NCI-H446 treated with DMSO at 0.1 percent for 48 hours (cell line): Measurements from ENCODE around the gene ADO.
A peak's percentile ranks its signal among the peaks of the same experiment; 100 is the strongest.
"Not testable (repeated sequence)": the region's sequence is repeated elsewhere in the genome, so short reads cannot be mapped to it uniquely, and the experiment has no call there.

Experiments used
- DNase-seq: peaks from one replicate; lab custom pipeline; 2025; lab: John Stamatoyannopoulos, UW

Gene ADO

DNA sequence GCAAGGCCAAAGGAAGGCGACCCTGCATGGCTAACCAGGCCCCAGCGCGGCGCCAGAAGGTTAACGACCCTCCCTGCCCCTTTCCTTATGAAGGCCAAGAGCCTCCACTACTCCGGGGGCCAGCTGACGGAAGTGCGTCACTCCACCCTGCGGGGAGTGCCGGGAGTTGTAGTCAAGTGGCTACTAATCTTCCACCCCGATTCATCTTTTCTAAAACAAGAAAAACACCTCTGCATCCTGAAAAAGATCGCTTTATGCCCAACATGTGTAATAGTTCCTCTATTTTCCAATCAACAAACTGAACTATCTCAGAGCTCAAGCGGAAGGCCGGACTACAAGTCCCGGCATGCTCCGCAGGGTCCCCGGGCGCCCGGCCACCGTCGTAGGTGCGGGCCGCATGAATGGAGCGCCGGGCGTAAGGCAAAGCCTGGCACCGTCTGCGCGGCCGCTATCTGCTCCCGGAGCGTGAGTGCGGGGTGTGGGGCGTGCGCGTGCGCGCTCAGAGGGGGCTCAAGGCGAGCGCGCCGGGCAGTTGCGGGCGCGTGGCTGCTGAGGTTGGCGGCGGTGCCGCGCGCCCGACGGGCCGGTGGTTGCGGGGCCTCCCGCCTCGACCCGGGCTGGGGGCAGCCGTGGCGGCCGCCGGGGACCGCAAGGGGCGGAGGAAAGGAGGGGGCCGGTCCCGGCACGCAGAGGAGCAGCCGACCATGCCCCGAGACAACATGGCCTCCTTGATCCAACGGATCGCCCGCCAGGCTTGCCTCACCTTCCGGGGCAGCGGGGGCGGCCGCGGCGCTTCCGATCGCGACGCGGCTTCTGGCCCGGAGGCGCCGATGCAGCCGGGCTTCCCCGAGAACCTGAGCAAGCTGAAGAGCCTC, at the start of gene ADO:
Gene ADO (plus strand): TSS at position 365 of the 875 bp plus-strand sequence. CDS start 340 bp downstream, at position 705.
- peak; percentile 63 for DNase-seq

DNA sequence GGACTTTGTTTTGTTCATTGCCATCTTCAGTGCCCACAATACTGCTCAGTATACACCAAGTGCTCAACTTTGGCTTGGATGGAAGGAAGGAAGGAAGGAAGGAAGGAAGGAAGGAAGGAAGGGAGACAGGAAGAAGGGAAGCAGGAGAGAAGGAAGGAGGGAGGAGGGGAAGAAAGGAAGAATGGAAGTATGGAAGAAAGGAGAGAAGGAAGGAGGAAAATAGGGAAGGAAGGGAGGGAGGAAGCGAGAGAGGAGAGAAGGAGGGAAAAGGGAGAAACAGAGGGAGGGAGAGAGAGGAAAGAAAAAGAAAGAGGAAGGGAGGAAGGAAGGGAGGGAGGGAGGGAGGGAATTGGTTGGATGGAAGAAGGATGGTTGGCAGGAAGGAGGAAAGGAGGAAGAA, 49.6 kb upstream of the ADO start:
- DNase-seq: no peak

DNA sequence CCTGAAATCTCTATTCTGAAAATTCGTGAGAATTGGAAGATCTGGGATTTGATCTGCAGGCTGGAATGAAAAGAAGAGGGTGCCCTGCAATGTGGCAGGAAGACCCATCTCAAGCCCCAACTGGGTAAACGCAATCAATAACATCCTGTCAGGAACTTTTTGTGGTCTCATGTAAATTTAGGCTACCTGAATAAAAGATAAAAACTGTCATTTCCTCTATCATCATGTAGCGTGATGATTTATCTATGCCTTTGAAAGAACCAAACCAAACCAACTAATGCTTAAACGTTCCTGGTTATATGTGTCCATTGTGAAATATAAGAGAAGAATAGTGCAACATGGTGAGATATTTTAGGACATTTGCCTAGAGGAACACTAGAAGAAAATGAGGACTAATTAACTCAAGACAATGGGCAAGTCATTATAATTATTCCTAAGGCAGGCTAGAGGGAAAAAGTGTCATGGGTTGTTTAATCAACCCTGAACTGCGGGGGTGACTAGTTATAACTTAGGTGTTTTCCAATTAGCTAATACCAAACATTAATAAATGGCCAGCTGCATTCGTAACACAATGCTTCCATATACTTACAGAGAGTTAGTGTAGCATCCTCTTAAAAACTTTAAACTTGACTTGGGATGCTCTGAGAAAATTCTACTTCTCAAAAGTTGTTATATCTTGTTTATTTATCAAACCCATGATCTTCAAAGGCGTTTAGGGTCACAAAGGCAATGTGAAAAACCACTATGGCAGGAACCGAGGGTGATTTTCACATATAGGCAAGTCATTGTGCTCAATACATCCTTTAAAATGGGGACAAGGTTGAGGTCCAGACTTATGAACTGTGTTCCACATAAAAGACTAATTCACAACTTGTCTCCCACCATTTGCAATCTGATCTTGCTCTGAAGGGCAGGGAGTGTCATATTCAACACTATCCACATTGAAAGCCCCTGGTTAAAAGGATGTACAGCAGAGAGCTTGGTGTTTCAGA, 48.6 kb upstream of the ADO start:
- DNase-seq: no peak

DNA sequence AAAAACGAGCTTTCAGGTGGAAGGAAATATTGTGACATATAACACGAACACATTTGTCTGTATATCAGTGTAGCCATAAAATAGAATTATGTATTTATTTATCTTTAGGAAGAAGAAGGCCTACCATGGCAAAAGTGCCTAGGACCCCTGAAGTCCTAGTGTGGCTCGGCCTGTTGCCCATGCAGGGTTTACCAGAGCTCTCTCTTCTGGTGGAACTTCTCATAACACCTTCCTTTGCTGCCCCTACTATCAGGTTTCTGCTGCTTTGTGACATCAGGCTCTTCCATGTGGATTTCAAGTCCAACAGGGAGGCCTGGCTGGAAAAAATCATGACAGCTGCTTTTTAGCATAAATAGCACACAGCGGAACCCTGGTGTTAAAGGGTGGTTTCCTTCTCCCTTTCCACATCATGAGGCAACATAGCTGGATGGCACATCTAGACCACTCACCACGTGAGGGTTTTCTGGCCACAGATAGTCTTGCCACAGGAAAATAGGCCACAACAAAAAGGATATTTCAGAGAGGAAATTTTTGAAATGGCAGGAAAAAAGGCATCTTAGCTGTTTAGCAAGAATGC, 44.8 kb upstream of the ADO start:
- DNase-seq: no peak

DNA sequence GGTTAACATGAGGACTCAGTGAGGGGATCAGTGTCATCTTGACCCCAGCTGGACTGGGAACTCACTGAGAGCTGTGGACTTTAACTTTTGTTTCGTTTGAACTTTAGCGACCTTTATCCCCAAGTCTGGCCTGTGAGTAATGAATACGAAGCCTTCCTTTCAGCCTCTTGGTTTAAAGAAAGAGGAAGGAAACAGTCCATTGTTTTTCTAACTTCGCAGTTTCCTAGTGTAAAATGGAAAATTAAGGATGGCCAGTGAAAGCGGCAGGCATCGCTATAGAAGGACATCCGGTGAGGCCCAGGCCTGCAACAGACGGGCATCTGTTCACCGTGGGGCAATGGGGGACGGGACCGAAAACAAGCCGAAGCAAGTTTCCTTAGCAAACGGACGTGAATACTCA, 44.1 kb upstream of the ADO start:
- DNase-seq: no peak

DNA sequence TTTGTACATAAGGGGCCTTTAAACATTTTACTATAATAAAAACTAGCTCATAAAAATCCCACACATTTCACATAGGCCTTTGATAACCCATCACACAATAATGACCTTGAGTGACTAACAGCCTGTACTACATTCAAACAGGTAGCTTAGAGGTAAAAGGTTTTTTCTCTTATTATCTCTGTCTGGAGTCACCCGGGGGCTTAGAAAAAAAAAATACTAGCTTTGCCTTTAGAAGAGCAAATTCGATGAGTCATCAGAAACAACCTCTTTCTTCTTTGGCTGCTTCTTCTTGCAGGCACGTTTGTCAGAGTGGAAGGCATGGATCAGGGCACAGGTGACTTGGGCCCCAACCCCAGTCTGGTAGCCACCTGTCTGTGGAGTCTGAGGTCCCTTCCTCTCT, 43.4 kb upstream of the ADO start:
- DNase-seq: no peak

DNA sequence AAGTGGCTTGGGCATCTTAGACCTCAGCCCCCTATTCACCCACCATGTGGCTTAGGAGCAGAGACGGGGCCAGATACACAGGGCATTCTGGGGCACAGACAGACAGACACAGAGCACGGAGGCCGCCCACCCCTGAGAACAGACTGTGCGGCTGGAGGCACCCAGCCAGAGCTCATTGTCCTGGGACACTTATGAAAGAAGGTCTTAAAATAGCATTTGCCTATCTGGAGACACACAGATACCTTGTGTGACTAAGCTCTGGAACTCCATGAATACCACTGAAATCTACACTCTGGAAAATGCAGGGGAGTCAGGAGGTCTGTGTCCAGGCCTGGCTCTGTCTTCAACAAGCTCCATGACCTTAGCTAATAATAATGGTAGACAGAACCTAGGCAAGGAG, 41.4 kb upstream of the ADO start:
- DNase-seq: no peak

DNA sequence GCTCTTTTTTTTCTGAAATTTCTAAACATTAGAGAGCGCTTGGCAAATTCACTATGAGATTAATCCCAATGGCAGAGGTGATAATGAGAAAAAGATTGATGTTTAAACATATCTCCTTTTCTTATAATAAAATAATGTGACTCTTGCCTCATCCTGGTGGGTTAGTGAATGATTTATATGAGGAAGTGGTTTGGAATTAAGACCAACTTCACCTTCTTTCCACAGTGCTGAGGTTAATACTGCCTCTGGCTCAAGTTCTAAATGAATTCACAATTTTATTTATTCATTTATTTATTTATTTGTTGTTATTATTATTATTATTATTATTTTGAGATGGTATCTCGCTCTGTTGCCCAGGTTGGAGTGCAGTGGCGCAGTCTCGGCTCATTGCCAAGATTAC, 40.5 kb upstream of the ADO start:
- DNase-seq: no peak

DNA sequence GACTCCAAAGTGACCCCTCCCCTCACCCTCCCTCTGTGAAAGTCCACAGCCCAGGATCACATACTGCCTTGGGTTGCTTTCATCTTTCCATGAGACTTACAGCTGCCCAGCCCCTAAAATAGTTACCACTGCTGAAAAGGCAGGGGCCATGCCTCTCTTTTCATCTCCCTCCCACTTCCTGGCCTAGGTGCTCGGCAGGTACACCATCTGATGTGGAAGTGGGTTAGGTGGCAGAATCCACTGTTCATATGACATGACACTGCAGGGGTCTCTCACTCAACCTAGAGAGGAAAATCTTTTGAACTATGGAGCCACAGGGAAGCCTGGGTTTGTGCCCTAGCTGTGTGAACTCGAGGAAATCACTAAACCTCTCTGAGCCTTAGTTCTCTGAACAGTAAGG, 38.8 kb upstream of the ADO start:
- DNase-seq: no peak

DNA sequence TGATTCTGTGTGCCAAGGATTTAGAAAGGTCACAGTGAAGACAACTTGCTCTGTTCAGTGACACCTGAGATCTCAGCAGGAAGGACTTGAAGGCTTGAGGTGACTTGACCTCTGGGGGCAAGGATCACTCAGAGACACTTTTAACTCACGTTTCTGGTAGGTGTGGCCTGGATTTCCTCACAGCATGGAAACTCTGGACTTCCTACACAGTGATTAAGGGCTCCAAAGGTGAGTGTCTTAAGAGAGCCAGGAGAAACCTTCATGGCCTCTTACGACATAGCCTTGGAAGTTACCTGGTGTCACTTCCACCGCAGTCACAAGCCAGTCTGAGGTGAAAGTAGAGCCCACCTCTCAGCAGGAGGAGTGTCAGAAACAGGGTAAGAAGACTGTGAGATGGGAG, 38.1 kb upstream of the ADO start:
- DNase-seq: no peak

DNA sequence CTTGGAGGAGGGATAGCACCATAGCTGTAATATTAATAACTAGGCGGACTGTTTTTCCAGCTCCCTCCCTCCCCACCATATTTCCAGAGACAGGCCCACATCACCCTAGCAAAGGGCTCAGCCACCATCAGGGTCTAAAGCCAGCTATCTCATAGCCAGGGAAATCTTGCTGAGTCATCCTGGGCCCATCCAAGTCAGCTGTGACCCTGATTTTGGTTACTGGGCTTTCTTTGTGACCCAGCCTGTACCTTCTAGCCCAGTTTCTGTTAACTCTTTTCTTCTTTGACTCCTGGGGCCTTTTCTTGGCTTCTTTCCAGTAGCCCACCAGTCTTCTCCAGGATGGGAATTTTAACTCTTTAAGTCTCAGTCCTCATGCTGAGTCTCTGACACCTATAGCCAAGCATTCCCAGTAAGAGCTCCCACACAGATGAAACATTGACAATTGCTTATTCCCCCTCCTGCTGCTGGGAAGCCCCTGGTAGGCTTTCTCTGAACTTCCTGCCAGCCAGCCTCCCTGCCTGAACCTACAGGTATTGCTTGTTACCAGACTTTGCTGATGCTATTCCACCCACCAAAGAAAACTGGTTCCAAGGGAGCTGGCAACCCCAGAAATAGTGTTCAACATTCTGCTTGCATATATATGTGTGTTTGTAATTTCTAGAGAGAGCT, 34.8 kb upstream of the ADO start:
- DNase-seq: no peak

DNA sequence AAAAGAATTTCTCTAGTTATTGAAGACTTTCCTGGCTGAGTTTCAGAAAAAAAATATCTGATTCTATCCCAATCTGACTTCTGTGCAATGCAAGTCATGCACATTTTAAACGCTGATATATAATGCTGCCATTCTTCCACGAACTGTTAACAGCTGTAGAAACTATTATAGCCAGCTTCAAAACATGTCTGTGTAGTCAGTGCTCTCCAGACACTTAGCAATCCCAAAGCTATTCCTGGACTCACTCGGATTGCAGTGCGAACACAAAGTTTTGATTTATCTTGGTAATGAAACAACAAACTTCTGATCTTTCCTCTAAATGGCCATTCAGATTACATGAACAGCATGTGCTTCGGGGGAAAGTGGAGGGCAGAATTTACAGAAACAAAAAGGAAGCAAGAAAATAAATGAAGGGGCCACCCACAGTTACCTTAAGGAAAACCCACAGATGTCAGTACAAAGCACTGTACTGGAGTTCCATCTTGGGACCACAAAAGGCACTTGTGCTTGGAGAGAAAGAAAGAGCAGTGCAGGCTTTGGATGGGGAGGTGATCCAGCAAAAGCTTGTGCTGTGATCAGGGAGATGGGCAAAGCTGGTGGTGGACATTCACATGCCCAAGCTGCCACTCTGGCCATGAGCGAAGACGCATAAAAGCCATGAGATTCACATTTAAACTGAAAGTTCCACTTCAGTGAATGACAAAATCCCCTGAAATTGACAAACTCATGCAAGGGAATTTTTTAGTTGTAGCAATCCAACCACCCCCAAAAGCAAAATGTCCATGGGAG, 32.1 kb upstream of the ADO start:
- DNase-seq: no peak

DNA sequence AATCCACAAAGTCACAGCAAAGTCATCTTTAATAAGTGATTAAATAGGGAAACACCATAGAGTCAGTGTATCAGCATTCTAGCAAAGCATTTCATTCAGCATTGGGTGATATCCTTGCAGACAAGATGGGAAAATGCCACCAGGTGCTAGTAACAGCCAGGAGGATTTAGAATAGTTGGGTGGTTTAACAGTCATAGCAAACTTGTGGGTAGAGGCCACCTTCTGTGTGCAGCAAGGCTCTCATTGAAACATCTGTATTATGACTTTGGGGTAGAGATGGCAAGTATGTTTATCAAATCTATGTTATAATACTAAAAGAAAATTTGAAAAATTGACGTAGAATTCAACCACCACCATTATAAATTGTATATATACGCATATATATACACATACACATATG, 26.4 kb upstream of the ADO start:
- no peak for DNase-seq

DNA sequence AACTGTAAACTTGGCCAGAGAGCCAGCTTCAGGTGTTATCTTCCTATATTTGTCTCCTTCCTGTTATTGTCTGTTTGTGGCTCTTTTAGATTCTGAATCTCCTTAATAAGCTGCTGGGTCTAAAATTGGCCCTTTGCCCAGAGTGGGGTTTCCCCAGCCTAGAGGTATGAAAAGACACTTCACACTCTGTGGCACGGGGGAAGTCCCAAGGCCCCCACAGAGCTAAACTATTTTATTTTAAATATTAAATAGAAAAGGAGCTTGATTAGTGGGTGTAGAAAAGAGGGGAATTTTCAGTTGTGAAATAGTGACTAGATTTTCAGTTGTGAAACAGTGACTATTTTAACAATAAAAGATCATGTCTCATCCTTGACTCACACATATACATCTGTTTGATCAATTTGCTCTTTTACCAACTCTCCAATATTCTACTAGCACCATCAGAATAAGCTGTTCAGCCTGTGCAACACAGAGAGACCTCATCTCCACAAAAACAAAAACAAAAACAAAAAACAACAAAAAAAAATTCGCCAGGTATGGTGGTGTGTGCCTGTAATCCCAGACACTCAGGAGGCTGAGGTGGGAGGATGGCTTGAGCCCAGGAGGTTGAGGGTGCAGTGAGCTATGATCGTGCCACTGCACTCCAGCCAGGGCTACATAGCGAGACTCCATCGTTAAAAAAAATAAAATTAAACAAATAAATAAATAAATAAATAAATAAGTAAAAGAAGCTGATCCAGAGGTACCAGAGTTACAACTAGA, 24.9 kb upstream of the ADO start:
- DNase-seq: no peak

DNA sequence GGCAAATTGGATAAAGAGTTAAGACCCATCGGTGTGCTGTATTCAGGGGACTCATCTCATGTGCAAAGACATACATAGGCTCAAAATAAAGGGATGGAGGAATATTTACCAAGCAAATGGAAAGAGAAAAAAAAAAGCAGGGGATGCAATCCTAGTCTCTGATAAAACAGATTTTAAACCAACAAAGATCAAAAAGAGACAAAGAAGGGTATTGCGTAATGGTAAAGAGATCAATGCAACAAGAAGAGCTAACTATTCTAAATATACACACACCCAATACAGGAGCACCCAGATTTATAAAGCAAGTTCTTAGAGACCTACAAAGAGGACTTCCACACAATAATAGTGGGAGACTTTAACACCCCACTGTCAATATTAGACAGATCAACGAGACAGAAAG, 20.0 kb upstream of the ADO start:
- DNase-seq: not testable (repeated sequence)

DNA sequence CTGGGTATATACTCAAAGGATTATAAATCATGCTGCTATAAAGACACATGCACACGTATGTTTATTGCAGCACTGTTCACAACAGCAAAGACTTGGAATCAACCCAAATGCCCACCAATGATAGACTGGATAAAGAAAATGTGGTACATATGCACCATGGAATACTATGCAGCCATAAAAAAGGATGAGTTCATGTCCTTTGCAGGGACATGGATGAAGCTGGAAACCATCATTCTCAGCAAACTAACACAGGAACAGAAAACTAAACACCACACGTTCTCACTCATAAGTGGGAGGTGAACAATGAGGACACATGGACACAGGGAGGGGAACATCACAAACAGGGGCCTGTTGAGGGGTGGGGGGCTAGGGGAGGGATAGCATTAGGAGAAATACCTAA, 16.2 kb upstream of the ADO start:
- not testable (repeated sequence) for DNase-seq

DNA sequence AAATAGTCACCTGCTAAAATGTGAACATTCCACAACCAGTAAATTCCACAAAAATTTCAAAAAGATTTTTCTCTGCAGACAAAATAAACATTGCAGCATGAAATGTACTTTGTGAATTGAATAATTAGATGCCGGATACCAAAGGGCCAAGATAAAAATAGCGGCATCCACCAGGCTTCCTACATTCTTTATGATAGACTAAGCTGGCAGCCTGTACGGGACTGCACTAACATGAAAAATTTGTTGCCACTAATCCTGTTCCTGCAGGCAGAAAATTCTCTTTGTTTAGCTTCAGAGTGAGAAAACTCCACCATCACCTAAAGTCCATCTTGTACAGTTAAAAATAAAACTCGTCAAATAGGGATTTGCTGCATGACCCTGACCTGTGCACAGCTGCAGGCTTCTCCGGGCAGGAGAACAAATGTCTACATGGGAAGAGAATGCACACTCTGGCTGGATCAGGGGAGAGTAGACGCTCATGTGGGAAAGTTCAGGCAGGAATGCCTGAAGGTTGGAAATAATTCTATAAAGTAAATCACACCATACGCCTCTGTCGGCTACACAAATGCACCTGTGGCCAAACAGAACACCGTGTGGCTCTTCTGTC, 15.6 kb upstream of the ADO start:
- DNase-seq: no peak

DNA sequence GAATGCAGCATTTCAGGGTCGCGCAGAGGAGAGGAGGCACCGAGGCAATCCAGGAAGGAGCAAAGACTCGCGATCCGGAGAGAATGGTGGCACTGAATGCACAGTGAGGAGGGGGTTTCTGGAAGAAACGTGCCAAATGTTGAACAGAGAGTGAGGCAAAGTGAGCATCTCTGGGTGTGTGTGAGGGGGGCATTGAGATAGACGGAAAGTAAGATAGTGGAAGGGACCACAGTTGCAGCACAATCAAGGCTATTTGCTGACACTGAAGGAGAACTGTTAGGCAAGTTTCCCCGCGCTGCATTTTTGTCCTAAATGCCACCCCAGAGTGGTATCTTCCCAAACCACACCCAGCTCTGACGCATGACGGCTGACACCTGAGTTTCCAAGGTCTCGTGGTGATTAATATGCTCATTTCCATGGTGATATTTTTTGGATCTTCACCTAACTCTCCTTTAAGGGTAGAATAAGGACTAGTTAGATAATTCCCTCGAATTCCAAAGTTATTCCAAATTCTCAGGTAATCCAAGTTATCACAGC, 14.4 kb upstream of the ADO start:
- DNase-seq: no peak

DNA sequence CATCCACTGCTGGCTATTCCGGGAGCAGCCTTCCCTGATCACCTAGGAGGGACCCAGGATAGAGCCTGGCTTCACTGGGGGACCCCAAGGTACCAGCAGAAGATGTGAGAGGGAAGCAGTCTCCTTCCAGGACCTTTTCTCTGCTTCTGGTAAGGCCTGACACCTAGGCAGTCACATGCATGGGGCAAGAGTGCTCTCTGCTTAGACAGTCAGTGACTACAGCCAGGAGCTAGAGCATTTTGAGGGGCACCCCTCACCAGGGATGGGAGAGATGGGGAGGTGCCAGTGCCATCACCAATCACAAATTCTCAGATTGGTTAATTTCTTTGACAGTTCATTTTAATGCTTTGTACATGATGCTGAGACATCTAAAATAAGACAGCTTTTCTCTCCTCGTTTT, 13.9 kb upstream of the ADO start:
- no peak for DNase-seq

DNA sequence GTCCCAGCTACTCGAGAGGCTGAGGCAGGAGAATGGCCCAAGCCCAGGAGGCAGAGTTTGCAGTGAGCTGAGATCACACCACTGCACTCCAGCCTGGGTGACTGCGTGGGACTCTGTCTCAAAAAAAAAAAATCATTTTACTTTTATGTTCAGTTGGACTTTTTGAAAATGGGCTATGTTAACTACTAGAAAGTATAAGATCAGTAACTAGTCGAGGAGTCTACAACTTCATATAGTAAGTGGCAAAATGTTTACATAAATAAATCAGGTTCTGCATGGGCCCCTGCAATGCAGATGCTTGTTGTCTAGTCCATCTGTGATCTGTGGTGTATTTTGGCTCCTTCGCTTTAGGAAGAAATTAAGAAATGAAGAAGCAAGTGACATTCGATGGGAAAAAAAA, 12.3 kb upstream of the ADO start:
- no peak for DNase-seq
